Retinal pigment epithelial cell (primary cell): ENCODE data around the gene BAG5.

Experiments
- DNase-seq: peaks from one replicate; pipeline ENCODE4 v3.0.0-alpha.2; 2010; ENCODE audit warnings: low read depth
- H3K4me3 ChIP-seq: 2 replicates; pipeline ENCODE4 v1.5.1; 2011; ENCODE audit warnings: mild to moderate bottlenecking, low read length, control low read depth, moderate library complexity
- TF ChIP-seq, protein P1 (sequence below): conservative IDR thresholded peaks from 2 replicates; pipeline ENCODE4 v1.5.1; 2011; ENCODE audit warnings: low read depth, low read length, control low read depth, inconsistent platforms

The BAG5 gene

DNA sequence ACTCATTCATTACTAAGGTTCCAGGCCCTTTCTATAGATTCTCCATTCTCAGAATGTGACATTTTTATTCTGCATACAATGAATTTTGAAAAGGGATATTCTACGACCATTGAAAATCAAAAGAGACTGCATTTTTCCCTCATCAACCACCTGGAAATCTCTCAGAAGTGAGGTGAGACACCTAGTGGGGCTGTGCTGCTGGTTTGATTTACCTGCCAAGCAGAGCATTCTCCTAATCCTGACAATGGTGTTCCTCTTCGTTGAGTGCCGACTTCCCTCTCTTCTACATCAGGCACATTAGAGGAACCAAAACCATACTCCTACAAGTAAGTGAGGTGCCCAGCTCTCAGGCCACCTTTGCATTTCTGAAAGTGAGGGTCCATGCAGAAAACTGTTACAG is 54.7 kb downstream of the BAG5 start:
- TF ChIP-seq, protein P1, sequence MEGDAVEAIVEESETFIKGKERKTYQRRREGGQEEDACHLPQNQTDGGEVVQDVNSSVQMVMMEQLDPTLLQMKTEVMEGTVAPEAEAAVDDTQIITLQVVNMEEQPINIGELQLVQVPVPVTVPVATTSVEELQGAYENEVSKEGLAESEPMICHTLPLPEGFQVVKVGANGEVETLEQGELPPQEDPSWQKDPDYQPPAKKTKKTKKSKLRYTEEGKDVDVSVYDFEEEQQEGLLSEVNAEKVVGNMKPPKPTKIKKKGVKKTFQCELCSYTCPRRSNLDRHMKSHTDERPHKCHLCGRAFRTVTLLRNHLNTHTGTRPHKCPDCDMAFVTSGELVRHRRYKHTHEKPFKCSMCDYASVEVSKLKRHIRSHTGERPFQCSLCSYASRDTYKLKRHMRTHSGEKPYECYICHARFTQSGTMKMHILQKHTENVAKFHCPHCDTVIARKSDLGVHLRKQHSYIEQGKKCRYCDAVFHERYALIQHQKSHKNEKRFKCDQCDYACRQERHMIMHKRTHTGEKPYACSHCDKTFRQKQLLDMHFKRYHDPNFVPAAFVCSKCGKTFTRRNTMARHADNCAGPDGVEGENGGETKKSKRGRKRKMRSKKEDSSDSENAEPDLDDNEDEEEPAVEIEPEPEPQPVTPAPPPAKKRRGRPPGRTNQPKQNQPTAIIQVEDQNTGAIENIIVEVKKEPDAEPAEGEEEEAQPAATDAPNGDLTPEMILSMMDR = no peak
- no peak overlapping the region for H3K4me3 ChIP-seq
- DNase-seq = no peak
